Upper lobe of left lung (tissue), 4 donors: ENCODE results near the gene CDC16.

Experiments used
- POLR2A ChIP-seq, 4 donors: fragments of 450-650 bp; IDR thresholded peaks; one replicate each; pipeline ENCODE4 v1.5.1; 2016 to 2017; ENCODE audit warnings: antibody characterized with exemption in 4 of 4, mild to moderate bottlenecking in 2 of 4
- TF ChIP-seq, protein P1 (sequence below), 6 experiments: fragments of 450-650 bp in 4 of 6; fragments of 200-600 bp in 2 of 6; sonication (generic) in 2 of 6; IDR thresholded peaks; one replicate each; pipeline ENCODE4 v1.5.1; 2016 to 2019; ENCODE audit warnings: antibody characterized with exemption in 6 of 6

DNA sequence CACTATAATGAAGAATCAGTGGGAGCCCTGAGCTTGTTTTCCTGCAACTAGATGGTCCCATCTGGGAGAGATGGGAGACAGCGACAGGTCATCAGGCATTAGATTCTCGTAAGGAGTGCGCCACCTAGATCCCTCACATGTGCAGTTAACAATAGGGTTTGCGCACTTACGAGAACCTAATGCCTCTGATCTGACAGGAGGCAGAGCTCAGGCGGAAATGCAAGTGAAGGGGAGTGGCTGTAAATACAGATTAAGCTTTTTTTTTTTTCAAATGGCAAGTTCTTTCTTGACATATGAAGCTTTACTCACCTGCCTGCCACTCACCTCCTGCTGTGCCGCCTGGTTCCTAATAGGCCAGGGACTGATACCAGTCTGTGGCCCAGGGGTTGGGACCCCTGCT is 14.4 kb downstream of the CDC16 start:
- TF ChIP-seq, protein P1, sequence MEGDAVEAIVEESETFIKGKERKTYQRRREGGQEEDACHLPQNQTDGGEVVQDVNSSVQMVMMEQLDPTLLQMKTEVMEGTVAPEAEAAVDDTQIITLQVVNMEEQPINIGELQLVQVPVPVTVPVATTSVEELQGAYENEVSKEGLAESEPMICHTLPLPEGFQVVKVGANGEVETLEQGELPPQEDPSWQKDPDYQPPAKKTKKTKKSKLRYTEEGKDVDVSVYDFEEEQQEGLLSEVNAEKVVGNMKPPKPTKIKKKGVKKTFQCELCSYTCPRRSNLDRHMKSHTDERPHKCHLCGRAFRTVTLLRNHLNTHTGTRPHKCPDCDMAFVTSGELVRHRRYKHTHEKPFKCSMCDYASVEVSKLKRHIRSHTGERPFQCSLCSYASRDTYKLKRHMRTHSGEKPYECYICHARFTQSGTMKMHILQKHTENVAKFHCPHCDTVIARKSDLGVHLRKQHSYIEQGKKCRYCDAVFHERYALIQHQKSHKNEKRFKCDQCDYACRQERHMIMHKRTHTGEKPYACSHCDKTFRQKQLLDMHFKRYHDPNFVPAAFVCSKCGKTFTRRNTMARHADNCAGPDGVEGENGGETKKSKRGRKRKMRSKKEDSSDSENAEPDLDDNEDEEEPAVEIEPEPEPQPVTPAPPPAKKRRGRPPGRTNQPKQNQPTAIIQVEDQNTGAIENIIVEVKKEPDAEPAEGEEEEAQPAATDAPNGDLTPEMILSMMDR (IDR thresholded peaks at IDR 0.05) = no peak
- no peak for TF ChIP-seq POLR2A (IDR thresholded peaks at IDR 0.05)
